Peyer's patch (tissue), 4 donors: ENCODE measurements around the gene ZNF316. TPM values are rescaled to one million over a fixed set of nuclear protein-coding genes. Genes with fewer than 3 reads are reported as not detected.

ENCODE experiments used
- DNase-seq, 3 donors: peaks; one replicate each; pipeline ENCODE4 v3.0.0-alpha.2; 2017 to 2019
- H3K27ac ChIP-seq, 4 donors: fragments of 200-600 bp; sonication (generic); one replicate each; pipeline ENCODE4 v1.5.1; 2016 to 2019
- H3K27me3 ChIP-seq, 2 donors: fragments of 200-600 bp; sonication (generic); one replicate each; pipeline ENCODE4 v1.5.1; 2019
- H3K36me3 ChIP-seq, 3 donors: fragments of 200-600 bp; sonication (generic); one replicate each; pipeline ENCODE4 v1.5.1; 2016 to 2019
- H3K4me1 ChIP-seq, 4 donors: fragments of 200-600 bp; sonication (generic); one replicate each; pipeline ENCODE4 v1.5.1; 2016 to 2019
- H3K4me3 ChIP-seq, 4 donors: fragments of 200-600 bp; sonication (generic); 1 replicate in 3 of 4; 2 replicates in 1 of 4; pipeline ENCODE4 v1.5.1; 2016 to 2019; ENCODE audit warnings: mild to moderate bottlenecking in 1 of 4
- H3K9me3 ChIP-seq, 4 donors: fragments of 200-600 bp; sonication (generic); one replicate each; pipeline ENCODE4 v1.5.1; 2016 to 2019; ENCODE audit warnings: mild to moderate bottlenecking in 1 of 4
- CTCF ChIP-seq, 6 experiments: fragments of 450-650 bp in 4 of 6; fragments of 200-600 bp in 2 of 6; sonication (generic) in 1 of 6; IDR thresholded peaks; one replicate each; pipeline ENCODE4 v1.5.1; 2017 to 2019; ENCODE audit warnings: antibody characterized with exemption in 6 of 6, mild to moderate bottlenecking in 3 of 6, moderate library complexity in 1 of 6
- POLR2A ChIP-seq, 2 donors: fragments of 450-650 bp; IDR thresholded peaks; one replicate each; pipeline ENCODE4 v1.5.1; 2017; ENCODE audit warnings: antibody characterized with exemption in 2 of 2, mild to moderate bottlenecking in 2 of 2, moderate library complexity in 2 of 2
- total RNA-seq, 4 donors: library from RNA; depleted of rRNA; stranded (reverse); fragments of >200 nt; gene quantifications; one replicate each; pipeline ENCODE4 v1.1.0, GENCODE V29; 2016

ZNF316 gene
- total RNA-seq, 4 donors from 2014 or later = 21.7 to 51.2 (median 39.2) TPM

GRCh38 chr7:6623589-6624245, 13.4 kb upstream of the ZNF316 start:
- H3K4me3 ChIP-seq = no peak overlapping the region
- peak in 2 of 3 donors; percentile 65 to 69 for DNase-seq
- H3K27ac ChIP-seq = peak overlapping the region in 1 of 4 donors; percentile 63
- H3K4me1 ChIP-seq = peaks cover 0 to 21% (median 10%) of the 10 kb centered on the region in 4 donors
- H3K27me3 ChIP-seq = no peaks in the 10 kb centered on the region
- TF ChIP-seq CTCF (IDR thresholded peaks at IDR 0.05) = no peak
- TF ChIP-seq POLR2A (IDR thresholded peaks at IDR 0.05) = no peak
- H3K36me3 ChIP-seq = peaks cover 0 to 4% (median 0%) of the 10 kb centered on the region in 3 donors
- H3K9me3 ChIP-seq = no peaks in the 10 kb centered on the region

- Histone ChIP-seq H3K9me3 (no peaks in the 10 kb centered on the region), H3K27me3 (no peaks in the 10 kb centered on the region), H3K4me1 (peaks cover 0 to 21% (median 10%) of the 10 kb centered on the region in 4 donors), H3K36me3 (peaks cover 0 to 4% (median 0%) of the 10 kb centered on the region in 3 donors), H3K4me3 (no peak overlapping the region), H3K27ac (peak overlapping the region in 2 of 4 donors; percentile 39 to 45)
- DNase-seq = no peak
- no peak for TF ChIP-seq POLR2A (IDR thresholded peaks at IDR 0.05)
- TF ChIP-seq CTCF (IDR thresholded peaks at IDR 0.05) = no peak
These were observed 12.9 kb upstream of the ZNF316 start for GRCh38 chr7:6624246-6624611.

- H3K27me3 ChIP-seq = no peaks in the 10 kb centered on the region
- H3K4me1 ChIP-seq = peaks cover 0 to 9% (median 4%) of the 10 kb centered on the region in 4 donors
- no peak overlapping the region for H3K27ac ChIP-seq
- H3K4me3 ChIP-seq = no peak overlapping the region
- H3K9me3 ChIP-seq = no peaks in the 10 kb centered on the region
- TF ChIP-seq CTCF (IDR thresholded peaks at IDR 0.05) = no peak
- TF ChIP-seq POLR2A (IDR thresholded peaks at IDR 0.05) = no peak
- no peak for DNase-seq
- H3K36me3 ChIP-seq = no peaks in the 10 kb centered on the region
These were observed 9.1 kb upstream of the ZNF316 start for GRCh38 chr7:6628045-6628444.

- Histone ChIP-seq H3K9me3 (no peaks in the 10 kb centered on the region), H3K36me3 (no peaks in the 10 kb centered on the region), H3K4me1 (no peaks in the 10 kb centered on the region), H3K4me3 (no peak overlapping the region), H3K27me3 (no peaks in the 10 kb centered on the region), H3K27ac (no peak overlapping the region)
- TF ChIP-seq POLR2A (IDR thresholded peaks at IDR 0.05) = no peak
- no peak for TF ChIP-seq CTCF (IDR thresholded peaks at IDR 0.05)
- DNase-seq = no peak
These were observed 6.9 kb upstream of the ZNF316 start for GRCh38 chr7:6630007-6630849.

- TF ChIP-seq CTCF (IDR thresholded peaks at IDR 0.05) (no peak), POLR2A (IDR thresholded peaks at IDR 0.05) (no peak)
- DNase-seq = no peak
- no peaks in the 10 kb centered on the region for H3K27me3 ChIP-seq
These were observed 5.5 kb upstream of the ZNF316 start for GRCh38 chr7:6631605-6632004.

More at GRCh38 chr7:6631605-6632004, 5.5 kb upstream of the ZNF316 start:
- Histone ChIP-seq H3K36me3 (no peaks in the 10 kb centered on the region), H3K4me1 (peaks cover 0 to 8% (median 2%) of the 10 kb centered on the region in 4 donors), H3K4me3 (no peak overlapping the region), H3K9me3 (no peaks in the 10 kb centered on the region), H3K27ac (no peak overlapping the region)
